GM23248 (cell line): ENCODE data around the gene SLC33A1. TPM values are rescaled to one million over a fixed set of nuclear protein-coding genes. Genes with fewer than 3 reads are reported as not detected.

ENCODE experiments used
- DNase-seq: peaks from one replicate; pipeline ENCODE4 v3.0.0-alpha.2; 2015
- H2AFZ ChIP-seq: fragments of 200-600 bp; sonication (generic); 2 replicates; pipeline ENCODE4 v1.6.1; 2016; ENCODE audit warnings: antibody characterized with exemption
- H3F3A ChIP-seq: fragments of 200-600 bp; sonication (generic); 2 replicates; pipeline ENCODE4 v1.6.1; 2016; ENCODE audit warnings: mild to moderate bottlenecking, antibody characterized with exemption, mixed run types; ENCODE audit not compliant: insufficient read depth
- H3K27ac ChIP-seq: fragments of 200-600 bp; sonication (generic); 2 replicates; pipeline ENCODE4 v1.5.1; 2016; ENCODE audit warnings: mild to moderate bottlenecking
- H3K27me3 ChIP-seq: fragments of 200-600 bp; sonication (generic); replicated peaks from 2 replicates; pipeline ENCODE4 v1.6.1; 2016; ENCODE audit warnings: mild to moderate bottlenecking; ENCODE audit not compliant: insufficient read depth
- H3K36me3 ChIP-seq: fragments of 200-600 bp; sonication (generic); 2 replicates; pipeline ENCODE4 v1.6.1; 2016; ENCODE audit warnings: low read depth, mild to moderate bottlenecking
- H3K4me1 ChIP-seq: fragments of 200-600 bp; sonication (generic); 2 replicates; pipeline ENCODE4 v1.6.1; 2016; ENCODE audit warnings: mild to moderate bottlenecking; ENCODE audit not compliant: insufficient read depth
- H3K4me2 ChIP-seq: fragments of 200-600 bp; sonication (generic); one replicate; pipeline ENCODE4 v1.6.1; 2016; ENCODE audit warnings: mild to moderate bottlenecking; ENCODE audit not compliant: unreplicated experiment
- H3K4me3 ChIP-seq: fragments of 200-600 bp; sonication (generic); 2 replicates; pipeline ENCODE4 v1.5.1; 2016; ENCODE audit warnings: mild to moderate bottlenecking
- H3K79me2 ChIP-seq: fragments of 200-600 bp; sonication (generic); 2 replicates; pipeline ENCODE4 v1.6.1; 2016; ENCODE audit warnings: mild to moderate bottlenecking; ENCODE audit not compliant: insufficient read depth
- H3K9ac ChIP-seq: fragments of 200-600 bp; sonication (generic); 2 replicates; pipeline ENCODE4 v1.6.1; 2016; ENCODE audit warnings: mild to moderate bottlenecking
- H3K9me2 ChIP-seq: fragments of 200-600 bp; sonication (generic); 2 replicates; pipeline ENCODE4 v1.6.1; 2016; ENCODE audit warnings: mixed run types, mild to moderate bottlenecking, moderate library complexity; ENCODE audit not compliant: insufficient read depth
- H3K9me3 ChIP-seq: fragments of 200-600 bp; sonication (generic); one replicate; pipeline ENCODE4 v1.6.1; 2017; ENCODE audit warnings: low read depth
- H4K20me1 ChIP-seq: fragments of 200-600 bp; sonication (generic); 2 replicates; pipeline ENCODE4 v1.6.0; 2016; ENCODE audit not compliant: insufficient read depth
- EZH2 ChIP-seq: fragments of 200-600 bp; sonication (generic); IDR thresholded peaks from 2 replicates; pipeline ENCODE4 v1.6.1; 2018; ENCODE audit warnings: antibody characterized with exemption, mild to moderate bottlenecking; ENCODE audit not compliant: insufficient read depth, poor library complexity, severe bottlenecking
- EZH2phosphoT487 ChIP-seq: fragments of 200-600 bp; sonication (generic); IDR thresholded peaks from 2 replicates; pipeline ENCODE4 v1.6.1; 2018; ENCODE audit warnings: antibody characterized with exemption, moderate library complexity, mild to moderate bottlenecking, low read depth; ENCODE audit not compliant: insufficient read depth
- WGBS, 2 experiments: methylation state at CpG; one replicate each; pipeline ENCODE4 v1.1.6; 2015 to 2017; ENCODE audit warnings: low lambda C conversion rate in 2 of 2, low coverage in 1 of 2; ENCODE audit errors: missing lambda C conversion rate in 2 of 2; 5-methylcytosine and 5-hydroxymethylcytosine counted together
- in situ Hi-C: fragments of 300-500 bp; cut with MboI; formaldehyde crosslinking; loops from 2 replicates; pipeline ENCODE4 v1.15.0; 2020
- polyA plus RNA-seq: library from polyadenylated mRNA; unstranded; fragments of >200 nt; fragmentation: Nextera tagmentation; extraction: Ambion mirVana; gene quantifications from 2 replicates; pipeline ENCODE4 v1.2.1, GENCODE V29; 2016
- total RNA-seq: library from RNA; depleted of rRNA; stranded (reverse); fragments of >200 nt; shearing (Covaris generic); gene quantifications from 2 replicates; pipeline ENCODE4 v1.2.3, GENCODE V29; 2014

The SLC33A1 gene
- total and polyA plus RNA-seq, 2 experiments from 2014 or later: 23.3 to 43.8 TPM

DNA sequence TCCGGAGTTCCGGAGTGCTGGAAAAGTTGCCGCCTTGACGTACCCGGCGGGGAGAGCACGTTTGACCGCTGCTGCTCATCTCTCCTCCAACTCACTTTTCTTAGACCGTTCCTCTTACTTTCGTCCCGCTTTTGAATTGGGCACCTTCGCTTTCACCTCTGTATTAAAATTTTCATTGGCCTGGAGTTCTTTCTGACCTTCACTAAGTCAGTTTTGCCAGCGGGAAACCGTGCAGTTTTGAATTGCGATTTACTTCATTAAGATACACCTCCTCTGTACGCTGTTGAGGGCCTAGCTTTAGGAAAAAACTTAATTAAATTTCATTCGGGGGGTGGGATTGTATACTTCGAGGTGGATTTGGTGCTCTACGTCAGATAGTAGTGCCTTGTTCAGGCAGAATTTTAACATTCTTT is 17.5 kb upstream of the SLC33A1 start:
- Histone ChIP-seq H3K79me2 (peaks cover 61% of the 10 kb centered on the region), H3K4me1 (peaks cover 8% of the 10 kb centered on the region), H4K20me1 (no peaks in the 10 kb centered on the region), H3K27me3 (no peaks in the 10 kb centered on the region), H3K27ac (peak overlapping the region; percentile 84), H3F3A (peaks cover 23% of the 10 kb centered on the region; the same call in 1 of the 2 replicates), H2AFZ (peak overlapping the region; percentile 85), H3K36me3 (no peaks in the 10 kb centered on the region), H3K4me3 (peak overlapping the region; percentile 83), H3K9ac (peak overlapping the region; percentile 92), H3K9me2 (no peaks in the 10 kb centered on the region), H3K9me3 (no peaks in the 10 kb centered on the region), H3K4me2 (peak overlapping the region; percentile 95)
- 0 to 1% methylated on average over 19 of the region's 19 CpGs for WGBS, 2 experiments
- TF ChIP-seq EZH2 (no peak), EZH2phosphoT487 (no peak)
- in situ Hi-C loops: no loop called here
- DNase-seq: no peak

GRCh38 chr3:155870945-155871745 is 16.9 kb upstream of the SLC33A1 start:
- Histone ChIP-seq H3K4me1 (peaks cover 8% of the 10 kb centered on the region), H3K36me3 (no peaks in the 10 kb centered on the region), H3K9me2 (no peaks in the 10 kb centered on the region), H3K27me3 (no peaks in the 10 kb centered on the region), H3K4me3 (peak overlapping the region; percentile 83), H2AFZ (peak overlapping the region; percentile 85), H3F3A (peaks cover 23% of the 10 kb centered on the region; the same call in 1 of the 2 replicates), H4K20me1 (no peaks in the 10 kb centered on the region), H3K9ac (peak overlapping the region; percentile 92), H3K27ac (peak overlapping the region; percentile 84), H3K79me2 (peaks cover 55% of the 10 kb centered on the region), H3K9me3 (no peaks in the 10 kb centered on the region), H3K4me2 (peak overlapping the region; percentile 95)
- TF ChIP-seq EZH2phosphoT487 (no peak), EZH2 (no peak)
- peak; percentile 72 for DNase-seq
- WGBS, 2 experiments: 1% methylated on average over 12 to 76 of the region's 85 CpGs
- in situ Hi-C loops: no loop called here

DNA sequence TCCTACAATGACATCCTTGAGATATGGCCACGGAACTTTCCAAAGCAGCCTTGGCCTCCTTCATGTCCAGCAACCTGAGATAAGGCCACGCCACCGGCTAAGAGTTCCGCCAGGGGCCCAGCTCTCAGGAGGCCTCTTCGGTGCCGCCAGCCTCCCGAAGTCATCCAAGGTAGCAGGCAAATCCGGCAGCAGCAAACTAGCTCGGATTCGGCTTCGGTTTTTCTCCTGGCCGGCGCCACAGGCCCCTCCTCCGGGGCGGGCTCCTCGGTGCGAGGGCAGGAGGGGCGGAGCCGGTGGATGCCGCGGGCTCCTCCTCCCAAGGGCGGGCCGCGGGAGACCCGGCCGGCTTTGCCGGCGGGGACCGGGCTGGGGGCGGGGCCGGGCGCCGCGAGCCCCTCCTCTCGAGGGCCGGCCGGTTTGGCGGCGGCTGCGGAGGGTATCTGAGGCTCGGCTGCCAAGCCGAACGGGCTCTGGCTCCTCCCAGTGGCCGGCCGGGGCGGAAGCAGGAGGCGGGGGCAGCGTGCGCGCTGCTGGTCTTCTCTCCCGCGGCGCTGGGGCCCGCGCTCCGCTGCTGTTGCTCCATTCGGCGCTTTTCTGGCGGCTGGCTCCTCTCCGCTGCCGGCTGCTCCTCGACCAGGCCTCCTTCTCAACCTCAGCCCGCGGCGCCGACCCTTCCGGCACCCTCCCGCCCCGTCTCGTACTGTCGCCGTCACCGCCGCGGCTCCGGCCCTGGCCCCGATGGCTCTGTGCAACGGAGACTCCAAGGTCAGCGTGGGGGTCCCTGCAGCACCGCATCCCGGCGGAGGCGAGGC is 16.1 kb upstream of the SLC33A1 start, which contains the start of gene GMPS:
TSS of gene GMPS (plus strand) at position 518 of the 812 bp plus-strand sequence. CDS start at position 739, 221 bp downstream.
- H3K27ac ChIP-seq: peak within 1 kb of the TSS; percentile 84
- H3K27me3 ChIP-seq: no peaks in the 10 kb centered on the region
- H3K9me2 ChIP-seq: no peaks in the 10 kb centered on the region
- peaks cover 23% of the 10 kb centered on the region; the same call in 1 of the 2 replicates for H3F3A ChIP-seq
- TF ChIP-seq EZH2phosphoT487 (no peak), EZH2 (no peak)
- no peaks in the 10 kb centered on the region for H3K9me3 ChIP-seq
- H3K4me2 ChIP-seq: peak within 1 kb of the TSS; percentile 95
- H2AFZ ChIP-seq: peak within 1 kb of the TSS; percentile 96
- in situ Hi-C loops: no loop called here
- peak within 1 kb of the TSS; percentile 83 for H3K4me3 ChIP-seq
- peak within 1 kb of the TSS; percentile 92 for H3K9ac ChIP-seq
- peaks cover 8% of the 10 kb centered on the region for H3K4me1 ChIP-seq
- H3K36me3 ChIP-seq: no peaks in the 10 kb centered on the region
- H3K79me2 ChIP-seq: peaks cover 47% of the 10 kb centered on the region
- H4K20me1 ChIP-seq: no peaks in the 10 kb centered on the region
- 0 to 1% methylated on average over 52 to 54 of the region's 83 CpGs for WGBS, 2 experiments
- DNase-seq: peak; percentile 97

- in situ Hi-C loops: no loop called here
- peak overlapping the region; percentile 83 for H3K4me3 ChIP-seq
- H3K36me3 ChIP-seq: no peaks in the 10 kb centered on the region
- H3F3A ChIP-seq: peaks cover 23% of the 10 kb centered on the region; the same call in 1 of the 2 replicates
- H2AFZ ChIP-seq: peak overlapping the region; percentile 96
- WGBS, 2 experiments: 28 to 30% methylated on average over 3 of the region's 3 CpGs
- peaks cover 8% of the 10 kb centered on the region for H3K4me1 ChIP-seq
- peak; percentile 11 for DNase-seq
- no peaks in the 10 kb centered on the region for H3K9me3 ChIP-seq
- peak overlapping the region; percentile 71 for H3K27ac ChIP-seq
- no peaks in the 10 kb centered on the region for H3K9me2 ChIP-seq
- peak overlapping the region; percentile 92 for H3K9ac ChIP-seq
- H3K79me2 ChIP-seq: peaks cover 40% of the 10 kb centered on the region
- H4K20me1 ChIP-seq: no peaks in the 10 kb centered on the region
- peak overlapping the region; percentile 81 for H3K4me2 ChIP-seq
- TF ChIP-seq EZH2phosphoT487 (no peak), EZH2 (no peak)
- no peaks in the 10 kb centered on the region for H3K27me3 ChIP-seq
Measured at GRCh38 chr3:155869691-155870090, 15.5 kb upstream of the SLC33A1 start.
